IPS-NIHi7 (cell line): ENCODE results near the gene CAMSAP3.
A peak's percentile ranks its signal among the peaks of the same experiment; 100 is the strongest.

Experiments
- DNase-seq: peaks from one replicate; pipeline ENCODE4 v3.0.0; 2012; ENCODE audit warnings: mixed read lengths; ENCODE audit errors: extremely low spot score

The CAMSAP3 gene

DNA sequence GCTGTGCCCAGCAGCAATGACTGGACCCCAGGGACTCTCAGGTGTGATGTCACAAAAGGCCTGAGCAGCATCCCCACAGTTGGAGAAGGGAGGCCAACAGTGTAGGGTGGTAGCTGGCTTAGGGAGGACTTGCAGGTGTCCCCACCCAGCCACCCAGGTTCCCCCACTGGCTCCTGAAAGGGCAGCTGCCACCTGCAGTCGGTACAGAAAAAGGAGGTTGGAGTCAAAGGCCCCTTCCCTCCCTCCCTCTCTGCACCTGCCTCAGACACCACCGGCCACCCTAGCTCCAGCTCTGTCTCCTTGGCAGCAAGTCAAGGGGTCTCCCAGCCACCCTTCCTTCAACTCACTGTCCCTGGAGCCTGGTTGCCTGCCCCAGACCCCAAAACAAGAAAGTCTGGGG is 38.0 kb downstream of the CAMSAP3 start, which contains the start of gene PCP2:
TSS of gene PCP2 (minus strand) at position 22 of the 400 bp plus-strand sequence. CDS start 262 bp downstream, outside the sequence.
- DNase-seq: no peak

DNA sequence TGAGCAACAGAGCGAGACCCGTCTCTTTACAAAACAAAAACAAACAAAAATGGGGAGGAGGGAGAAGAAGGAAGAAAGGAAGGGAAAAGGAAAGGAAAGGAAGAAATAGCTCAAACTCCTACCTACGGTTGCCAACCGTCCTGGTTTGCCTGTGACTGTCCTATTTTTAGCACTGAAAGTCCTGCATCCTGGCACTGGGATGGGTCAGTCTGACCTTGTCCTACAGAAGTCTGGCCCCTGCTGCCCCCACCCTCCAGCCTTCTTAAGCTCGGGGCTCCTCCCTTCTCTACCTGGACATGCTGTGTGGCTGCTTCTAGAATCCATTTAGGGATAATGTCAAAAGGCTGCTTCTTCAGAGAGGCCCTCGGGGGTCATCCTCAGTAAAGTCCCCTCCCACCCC is 40.0 kb downstream of the CAMSAP3 start:
- no peak for DNase-seq

DNA sequence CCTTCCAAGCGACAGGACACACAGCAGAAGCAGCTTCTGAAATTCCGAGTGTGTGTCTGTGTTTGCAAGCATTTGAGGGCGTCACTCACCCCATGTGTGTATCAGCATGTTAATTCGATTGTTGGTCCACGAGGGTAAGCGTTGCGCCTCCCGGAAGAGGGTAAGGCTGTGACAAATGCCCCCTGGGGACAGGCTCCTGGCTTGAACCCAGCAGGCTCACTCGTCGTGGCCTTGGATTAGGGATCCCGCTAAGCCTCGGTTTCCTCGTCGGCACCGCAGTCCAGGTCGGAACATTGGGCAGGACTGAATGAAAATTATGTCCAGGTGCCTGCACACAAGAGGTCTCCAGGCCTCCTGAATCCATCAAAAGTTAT is 40.6 kb downstream of the CAMSAP3 start:
- DNase-seq: no peak

DNA sequence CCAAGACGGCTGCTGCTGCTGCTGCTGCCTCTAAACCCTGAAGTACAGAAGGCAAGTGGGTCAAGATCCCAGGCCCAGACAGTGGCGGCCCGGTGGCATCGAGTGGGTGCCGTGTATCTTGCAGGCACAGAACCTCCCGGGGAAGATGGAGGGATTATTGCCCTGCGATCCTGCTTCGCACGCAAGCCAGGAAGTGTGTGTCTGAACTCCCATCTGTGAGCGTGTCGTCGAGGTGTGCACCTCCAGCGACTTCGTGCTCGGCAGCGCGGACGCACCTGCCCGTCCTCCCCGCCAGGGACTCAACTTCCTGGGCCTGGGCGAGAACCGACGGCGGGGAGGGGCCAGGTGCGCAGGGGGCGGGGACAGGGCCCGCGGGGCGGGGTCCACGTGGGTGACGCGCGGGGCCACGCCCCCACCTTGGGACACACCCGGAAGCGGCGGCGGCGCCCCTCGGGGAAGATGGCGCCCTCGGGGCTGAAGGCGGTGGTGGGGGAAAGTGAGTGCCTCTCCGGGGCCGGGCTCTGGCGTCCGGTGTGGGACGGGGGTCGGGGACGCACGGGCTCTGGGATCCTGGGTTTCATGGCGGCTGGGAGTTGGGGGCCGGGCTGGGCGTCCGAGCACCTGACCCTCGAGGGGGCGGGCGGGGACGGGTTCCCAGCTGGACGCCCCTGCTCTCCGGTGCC is 41.2 kb downstream of the CAMSAP3 start, which contains the start of gene STXBP2:
TSS of gene STXBP2 (plus strand) at position 420 of the 683 bp plus-strand sequence. CDS start at position 460, 40 bp downstream.
- peak; percentile 97 for DNase-seq

GRCh38 chr19:7637374-7638256 is 42.0 kb downstream of the CAMSAP3 start:
- no peak for DNase-seq

- no peak for DNase-seq
These were observed 43.3 kb downstream of the CAMSAP3 start for GRCh38 chr19:7638802-7639465.

GRCh38 chr19:7639863-7640348 is 44.2 kb downstream of the CAMSAP3 start:
- no peak for DNase-seq

GRCh38 chr19:7640803-7641202 is 45.1 kb downstream of the CAMSAP3 start:
- no peak for DNase-seq

- no peak for DNase-seq
These were observed 45.9 kb downstream of the CAMSAP3 start for GRCh38 chr19:7641290-7642276.

- DNase-seq: no peak
These were observed 46.8 kb downstream of the CAMSAP3 start for GRCh38 chr19:7642295-7643030.

- DNase-seq: no peak
These were observed 47.4 kb downstream of the CAMSAP3 start for GRCh38 chr19:7643031-7643415.

DNA sequence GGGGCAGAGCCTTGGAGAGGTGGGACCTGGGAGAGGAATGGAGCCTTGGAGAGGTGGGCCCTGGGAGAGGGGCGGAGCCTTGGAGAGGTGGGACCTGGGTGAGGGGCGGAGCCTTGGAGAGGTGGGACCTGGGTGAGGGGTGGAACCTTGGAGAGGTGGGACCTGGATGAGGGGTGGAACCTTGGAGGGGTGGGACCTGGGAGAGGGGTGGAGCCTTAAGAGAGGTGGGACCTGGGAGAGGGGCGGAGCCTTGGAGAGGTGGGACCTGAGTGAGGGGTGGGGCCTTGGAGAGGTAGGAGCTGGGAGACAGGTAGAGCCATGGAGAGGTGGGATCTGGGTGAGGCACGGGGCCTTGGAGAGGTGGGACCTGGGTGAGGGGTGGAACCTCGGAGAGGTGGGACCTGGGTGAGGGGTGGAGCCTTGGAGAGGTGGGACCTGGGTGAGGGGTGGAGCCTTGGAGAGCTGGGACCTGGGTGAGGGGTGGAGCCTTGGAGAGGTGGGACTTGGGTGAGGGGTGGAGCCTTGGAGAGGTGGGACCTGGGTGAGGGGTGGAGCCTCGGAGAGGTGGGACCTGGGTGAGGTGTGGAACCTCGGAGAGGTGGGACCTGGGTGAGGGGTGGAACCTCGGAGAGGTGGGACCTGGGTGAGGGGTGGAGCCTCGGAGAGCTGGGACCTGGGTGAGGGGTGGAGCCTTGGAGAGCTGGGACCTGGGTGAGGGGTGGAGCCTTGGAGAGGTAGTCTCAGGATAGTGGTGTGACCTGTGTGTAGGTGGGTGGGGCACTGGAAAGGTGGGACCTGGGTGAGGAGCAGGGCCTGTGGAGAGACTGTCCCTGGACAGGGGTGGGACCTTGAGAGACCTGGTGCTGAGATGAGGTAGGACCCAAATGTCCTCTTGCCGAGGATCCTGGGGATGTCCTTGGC is 48.2 kb downstream of the CAMSAP3 start:
- DNase-seq: peak; percentile 69

DNA sequence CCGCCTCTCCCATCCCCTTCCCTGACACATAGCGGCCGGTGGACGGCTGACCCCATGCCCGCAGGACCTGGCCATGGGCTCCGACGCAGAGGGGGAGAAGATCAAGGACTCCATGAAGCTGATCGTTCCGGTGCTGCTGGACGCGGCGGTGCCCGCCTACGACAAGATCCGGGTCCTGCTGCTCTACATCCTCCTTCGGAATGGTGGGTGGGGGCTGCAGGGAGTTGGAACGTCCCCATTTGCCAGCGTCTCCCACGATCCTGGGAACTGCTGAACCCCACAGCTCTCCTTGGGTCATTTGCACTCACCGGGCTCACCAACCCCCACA is 48.9 kb downstream of the CAMSAP3 start:
- no peak for DNase-seq

DNA sequence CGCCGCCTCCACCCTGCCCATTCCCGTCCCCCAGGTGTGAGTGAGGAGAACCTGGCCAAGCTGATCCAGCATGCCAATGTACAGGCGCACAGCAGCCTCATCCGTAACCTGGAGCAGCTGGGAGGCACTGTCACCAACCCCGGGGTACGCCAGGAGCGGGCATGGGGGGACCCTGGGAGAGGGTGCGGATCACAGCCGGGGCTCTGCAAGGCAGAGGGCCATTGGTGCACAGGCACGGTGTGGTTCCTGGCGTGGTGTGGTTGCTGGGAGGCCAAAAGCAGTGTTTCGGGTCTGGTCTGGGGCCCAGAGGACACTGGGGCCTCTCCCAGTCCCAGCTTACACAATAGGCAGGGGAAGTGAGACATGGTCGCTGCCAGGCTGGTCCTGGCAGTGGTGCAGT is 49.5 kb downstream of the CAMSAP3 start:
- DNase-seq: no peak

DNA sequence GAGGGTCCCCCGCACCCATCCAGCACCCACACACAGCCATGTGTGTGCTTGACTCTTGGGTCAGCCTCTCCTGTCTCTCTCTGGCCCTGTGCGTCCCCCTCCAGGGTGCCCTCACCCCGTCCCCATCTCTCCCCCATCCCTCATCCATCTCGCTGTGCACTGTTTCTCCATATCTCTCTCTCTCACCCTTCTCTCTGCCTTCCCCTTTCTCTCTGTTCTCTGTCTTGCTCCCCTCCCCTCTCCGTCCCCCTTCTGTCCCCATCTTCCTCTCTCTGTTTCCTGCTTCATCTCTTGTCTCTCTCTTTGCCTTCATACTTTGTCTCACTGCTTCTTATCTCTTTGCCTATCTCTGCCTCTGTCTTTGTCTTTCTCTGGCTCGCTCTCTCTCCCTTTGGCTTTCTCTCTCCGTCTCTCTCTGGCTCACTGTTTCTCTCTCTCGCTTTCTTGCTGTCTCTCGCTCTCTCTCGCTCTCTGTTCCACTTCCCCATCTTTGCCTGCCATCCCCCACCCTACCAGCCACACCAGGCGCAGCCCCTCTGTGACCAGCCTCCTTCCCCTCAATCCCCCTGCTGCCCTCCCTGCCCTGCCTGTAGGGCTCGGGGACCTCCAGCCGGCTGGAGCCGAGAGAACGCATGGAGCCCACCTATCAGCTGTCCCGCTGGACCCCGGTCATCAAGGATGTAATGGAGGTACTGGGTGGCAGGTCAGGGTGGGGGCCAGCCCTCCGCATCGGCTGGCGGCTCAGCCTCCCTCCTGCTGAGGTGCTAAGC is 50.2 kb downstream of the CAMSAP3 start:
- no peak for DNase-seq

GRCh38 chr19:7646426-7646700 is 50.7 kb downstream of the CAMSAP3 start:
- DNase-seq: no peak

DNA sequence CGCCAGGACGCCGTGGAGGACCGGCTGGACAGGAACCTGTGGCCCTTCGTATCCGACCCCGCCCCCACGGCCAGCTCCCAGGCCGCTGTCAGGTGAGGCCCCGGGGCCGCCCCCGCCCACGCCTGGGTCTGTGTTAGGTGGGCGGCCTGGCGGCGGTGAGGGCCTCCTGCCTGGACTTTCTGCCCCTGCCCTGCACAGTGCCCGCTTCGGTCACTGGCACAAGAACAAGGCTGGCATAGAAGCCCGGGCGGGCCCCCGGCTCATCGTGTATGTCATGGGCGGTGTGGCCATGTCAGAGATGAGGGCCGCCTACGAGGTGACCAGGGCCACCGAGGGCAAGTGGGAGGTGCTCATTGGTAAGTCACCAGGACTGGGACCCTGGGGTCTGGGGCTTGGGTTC is 51.5 kb downstream of the CAMSAP3 start:
- DNase-seq: no peak

- DNase-seq: no peak
These were observed 52.8 kb downstream of the CAMSAP3 start for GRCh38 chr19:7648265-7649014.
